B cell (primary cell): ENCODE data around the gene TUBE1. TPM values are rescaled to one million over a fixed set of nuclear protein-coding genes. Genes with fewer than 3 reads are reported as not detected.
"Not testable (repeated sequence)": the region's sequence is repeated elsewhere in the genome, so short reads cannot be mapped to it uniquely, and the experiment has no call there.

Experiments
- ATAC-seq: fragments of 200-7000 bp; cut with Tn5 transposase; one replicate; pipeline ENCODE4 v1.10.0; 2021; ENCODE audit warnings: low read depth, mild to moderate bottlenecking, moderate number of reproducible peaks, moderate library complexity
- CTCF ChIA-PET: fragments of 350-600 bp; sonication (Branson Sonifier 250); formaldehyde crosslinking; loops from one replicate; lab custom pipeline; 2021; ENCODE audit warnings: antibody characterized with exemption, inconsistent platforms; lab: Charles Lee
- POLR2A ChIA-PET: fragments of 350-600 bp; sonication (Branson Sonifier 250); formaldehyde crosslinking; loops from one replicate; lab custom pipeline; 2021; ENCODE audit warnings: antibody characterized with exemption; lab: Charles Lee
- DNase-seq: peaks from one replicate; pipeline ENCODE4 v3.0.0; 2013
- H2AFZ ChIP-seq: 2 replicates; pipeline ENCODE4 v1.6.1; 2012; ENCODE audit warnings: mild to moderate bottlenecking, low read depth, low read length; ENCODE audit not compliant: insufficient read depth, poor library complexity, severe bottlenecking
- H3K27ac ChIP-seq, 2 donors: 1 replicate in 1 of 2; 2 replicates in 1 of 2; pipeline ENCODE4 v1.5.1; 2012 to 2013; ENCODE audit warnings: low read length in 2 of 2, mild to moderate bottlenecking in 2 of 2, moderate library complexity in 1 of 2
- H3K27me3 ChIP-seq, 4 experiments: fragments of 200-600 bp in 1 of 4; sonication (generic) in 1 of 4; replicated peaks in 1 of 4; 1 replicate in 2 of 4; 2 replicates in 2 of 4; pipeline versions ENCODE4 v1.6.1 to v1.7.0; 2013 to 2016; ENCODE audit warnings: low read length in 3 of 4, mild to moderate bottlenecking in 2 of 4, mixed read lengths in 1 of 4, moderate library complexity in 1 of 4; ENCODE audit not compliant: insufficient read depth in 4 of 4, control insufficient read depth in 3 of 4; ENCODE audit errors: control extremely low read depth in 1 of 4
- H3K36me3 ChIP-seq, 2 experiments: replicated peaks in 1 of 2; 1 replicate in 1 of 2; 2 replicates in 1 of 2; pipeline versions ENCODE4 v1.6.1 to v1.7.1; 2013; ENCODE audit warnings: low read length in 1 of 2; ENCODE audit not compliant: insufficient read depth in 2 of 2, control insufficient read depth in 1 of 2; ENCODE audit errors: control extremely low read depth in 1 of 2, extremely low read depth in 1 of 2
- H3K4me1 ChIP-seq, 2 donors: fragments of 200-600 bp in 1 of 2; sonication (generic) in 1 of 2; 1 replicate in 1 of 2; 2 replicates in 1 of 2; pipeline versions ENCODE4 v1.5.1 to v1.6.1; 2013 to 2017; ENCODE audit warnings: low read length in 2 of 2; ENCODE audit not compliant: control insufficient read depth in 2 of 2, insufficient read depth in 2 of 2
- H3K4me2 ChIP-seq: replicated peaks from 2 replicates; pipeline ENCODE3; 2012; ENCODE audit warnings: mild to moderate bottlenecking, low read depth, low read length; ENCODE audit not compliant: poor library complexity, severe bottlenecking
- H3K4me3 ChIP-seq, 5 experiments: fragments of 200-600 bp in 1 of 5; sonication (generic) in 1 of 5; 1 replicate in 3 of 5; 2 replicates in 2 of 5; pipeline versions ENCODE4 v1.5.1 to v1.7.0; 2011 to 2016; ENCODE audit warnings: low read length in 4 of 5, mild to moderate bottlenecking in 4 of 5, low read depth in 2 of 5, control low read depth in 1 of 5, moderate library complexity in 1 of 5; ENCODE audit not compliant: insufficient read depth in 1 of 5; ENCODE audit errors: control extremely low read depth in 1 of 5, extremely low read depth in 1 of 5
- H3K79me2 ChIP-seq: fragments of 200-600 bp; sonication (generic); one replicate; pipeline ENCODE4 v1.6.0; 2016; ENCODE audit warnings: low read length; ENCODE audit not compliant: control insufficient read depth, insufficient read depth
- H3K9ac ChIP-seq: fragments of 200-600 bp; sonication (generic); 2 replicates; pipeline ENCODE4 v1.6.1; 2017; ENCODE audit warnings: mild to moderate bottlenecking, low read length, moderate library complexity
- H3K9me3 ChIP-seq, 3 donors: one replicate each; pipeline versions ENCODE4 v1.6.1 to v1.7.1; 2013; ENCODE audit warnings: low read length in 2 of 3; ENCODE audit not compliant: control insufficient read depth in 2 of 3, insufficient read depth in 1 of 3; ENCODE audit errors: control extremely low read depth in 1 of 3
- H4K20me1 ChIP-seq: 2 replicates; pipeline ENCODE4 v1.6.0; 2012; ENCODE audit warnings: mild to moderate bottlenecking, low read length; ENCODE audit not compliant: insufficient read depth, control insufficient read depth, poor library complexity, severe bottlenecking
- H3K27ac Mint-ChIP-seq: one replicate; pipeline ENCODE4 v1.8.0; 2021; ENCODE audit warnings: mixed read lengths
- H3K27me3 Mint-ChIP-seq: one replicate; pipeline ENCODE4 v1.8.0; 2021; ENCODE audit warnings: mixed read lengths
- H3K4me1 Mint-ChIP-seq: one replicate; pipeline ENCODE4 v1.8.0; 2021; ENCODE audit warnings: mixed read lengths
- H3K4me3 Mint-ChIP-seq: one replicate; pipeline ENCODE4 v1.8.0; 2021; ENCODE audit warnings: mixed read lengths
- H3K9me3 Mint-ChIP-seq: one replicate; pipeline ENCODE4 v1.8.0; 2022; ENCODE audit warnings: mixed read lengths; ENCODE audit not compliant: insufficient read depth
- EZH2 ChIP-seq: IDR thresholded peaks from 2 replicates; pipeline ENCODE4 v1.6.1; 2012; ENCODE audit warnings: borderline replicate concordance, low read depth, mild to moderate bottlenecking, moderate library complexity, low read length; ENCODE audit not compliant: insufficient read depth, poor library complexity, severe bottlenecking
- WGBS: methylation state at CpG from one replicate; pipeline ENCODE4 v1.1.5; 2013; ENCODE audit warnings: missing lambda C conversion rate; ENCODE audit not compliant: insufficient coverage; 5-methylcytosine and 5-hydroxymethylcytosine counted together
- intact Hi-C: fragments of 100-400 bp; cut with micrococcal nuclease; formaldehyde crosslinking; loops from one replicate; pipeline ENCODE4 v1.10.0; 2022
- polyA plus RNA-seq: library from polyadenylated mRNA; depleted of rRNA; stranded (reverse); fragments of >200 nt; gene quantifications from 2 replicates; pipeline ENCODE4 v1.2.3, GENCODE V29; 2012
- total RNA-seq, 2 donors: library from RNA; stranded (reverse); fragments of 120-200 nt in 1 of 2; gene quantifications; 1 replicate in 1 of 2; 2 replicates in 1 of 2; pipeline versions ENCODE4 v1.2.3 to v1.2.4, GENCODE V29; 2013 to 2022
- TF ChIP-seq, protein P1 (sequence below): fragments of 200-600 bp; IDR thresholded peaks from one replicate; pipeline ENCODE4 v1.8.0; 2022; ENCODE audit warnings: antibody characterized with exemption, mild to moderate bottlenecking

Gene TUBE1
- total and polyA plus RNA-seq, 2 donors (not counting 1 experiment from before 2014, with no cell fraction given), result 14.3 to 24.5 TPM

DNA sequence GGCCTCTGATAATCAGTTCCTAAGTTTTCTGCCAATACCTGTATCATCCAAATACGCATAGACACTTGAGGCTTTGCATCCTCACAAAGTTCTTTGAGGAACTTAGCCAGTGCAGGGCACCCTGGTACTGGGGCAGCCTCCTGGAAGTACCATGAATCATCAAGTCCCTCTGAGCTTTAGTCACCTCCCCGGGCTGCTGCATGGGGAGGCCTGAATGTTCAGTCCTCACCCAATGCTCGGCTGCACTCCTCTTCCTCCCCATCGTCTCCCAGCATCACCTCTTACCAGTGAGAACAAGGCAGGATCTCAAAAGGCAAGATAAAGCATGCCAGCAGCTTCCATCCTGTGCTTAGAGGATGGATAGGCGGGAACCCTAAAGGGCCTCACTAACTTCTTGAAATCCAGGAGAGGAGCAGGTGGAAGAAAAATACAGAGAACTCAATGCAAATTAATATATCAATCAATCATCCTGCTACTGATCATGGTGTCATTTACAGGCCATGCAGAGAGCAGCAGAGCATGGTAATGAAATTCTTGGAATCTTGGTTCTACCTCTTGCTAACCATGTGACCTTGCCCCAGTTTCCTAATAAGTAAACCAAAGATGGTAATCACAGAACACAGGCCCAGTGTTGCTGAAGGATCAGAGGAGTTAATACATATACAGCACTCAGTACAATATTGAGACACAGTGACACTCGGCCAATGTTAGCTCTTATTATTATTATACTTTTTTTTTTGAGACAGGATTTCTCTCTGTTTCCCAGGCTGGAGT lies 38.1 kb downstream of the TUBE1 start:
- Histone ChIP-seq H3K4me2 (no peak overlapping the region), H3K36me3 (no peaks in the 10 kb centered on the region), H2AFZ (no peak overlapping the region), H3K4me3 (no peak overlapping the region), H3K4me1 (no peaks in the 10 kb centered on the region), H3K9me3 (no peaks in the 10 kb centered on the region), H4K20me1 (no peaks in the 10 kb centered on the region), H3K9ac (no peak overlapping the region), H3K79me2 (no peaks in the 10 kb centered on the region), H3K27me3 (no peaks in the 10 kb centered on the region), H3K27ac (no peak overlapping the region)
- ATAC-seq, result no peak
- Mint-ChIP-seq H3K4me3 (no peak overlapping the region), H3K27ac (no peak overlapping the region), H3K27me3 (peaks cover 2% of the 10 kb centered on the region), H3K4me1 (no peaks in the 10 kb centered on the region), H3K9me3 (no peaks in the 10 kb centered on the region)
- ChIA-PET CTCF (interaction anchor here (0.9 to 1.7 kb wide), 3 partner anchors 8 to 37 kb away, joined by 3 to 7 read pairs (median 3); no protein-coding TSS in a partner anchor), POLR2A (no interaction called here)
- DNase-seq, result no peak
- WGBS, result 82% methylated on average over 3 of the region's 6 CpGs
- TF ChIP-seq EZH2, result no peak
- TF ChIP-seq, protein P1, sequence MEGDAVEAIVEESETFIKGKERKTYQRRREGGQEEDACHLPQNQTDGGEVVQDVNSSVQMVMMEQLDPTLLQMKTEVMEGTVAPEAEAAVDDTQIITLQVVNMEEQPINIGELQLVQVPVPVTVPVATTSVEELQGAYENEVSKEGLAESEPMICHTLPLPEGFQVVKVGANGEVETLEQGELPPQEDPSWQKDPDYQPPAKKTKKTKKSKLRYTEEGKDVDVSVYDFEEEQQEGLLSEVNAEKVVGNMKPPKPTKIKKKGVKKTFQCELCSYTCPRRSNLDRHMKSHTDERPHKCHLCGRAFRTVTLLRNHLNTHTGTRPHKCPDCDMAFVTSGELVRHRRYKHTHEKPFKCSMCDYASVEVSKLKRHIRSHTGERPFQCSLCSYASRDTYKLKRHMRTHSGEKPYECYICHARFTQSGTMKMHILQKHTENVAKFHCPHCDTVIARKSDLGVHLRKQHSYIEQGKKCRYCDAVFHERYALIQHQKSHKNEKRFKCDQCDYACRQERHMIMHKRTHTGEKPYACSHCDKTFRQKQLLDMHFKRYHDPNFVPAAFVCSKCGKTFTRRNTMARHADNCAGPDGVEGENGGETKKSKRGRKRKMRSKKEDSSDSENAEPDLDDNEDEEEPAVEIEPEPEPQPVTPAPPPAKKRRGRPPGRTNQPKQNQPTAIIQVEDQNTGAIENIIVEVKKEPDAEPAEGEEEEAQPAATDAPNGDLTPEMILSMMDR, result no peak
- intact Hi-C loops, result no loop called here

DNA sequence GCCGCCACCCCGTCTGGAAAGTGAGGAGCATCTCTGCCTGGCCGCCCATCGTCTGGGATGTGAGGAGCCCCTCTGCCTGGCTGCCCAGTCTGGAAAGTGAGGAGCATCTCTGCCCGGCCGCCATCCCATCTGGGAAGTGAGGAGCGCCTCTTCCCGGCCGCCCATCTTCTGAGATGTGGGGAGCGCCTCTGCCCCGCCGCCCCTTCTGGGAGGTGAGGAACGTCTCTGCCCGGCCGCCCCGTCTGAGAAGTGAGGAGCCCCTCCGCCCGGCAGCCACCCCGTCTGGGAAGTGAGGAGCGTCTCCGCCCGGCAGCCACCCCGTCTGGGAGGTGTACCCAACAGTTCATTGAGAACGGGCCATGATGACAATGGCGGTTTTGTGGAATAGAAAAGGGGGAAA lies 39.8 kb downstream of the TUBE1 start:
- H3K4me3 Mint-ChIP-seq, H3K27me3 ChIP-seq, H3K79me2 ChIP-seq, CTCF ChIA-PET, H3K4me1 Mint-ChIP-seq, H3K27ac Mint-ChIP-seq, H3K9me3 Mint-ChIP-seq, H3K4me3 ChIP-seq, H3K4me2 ChIP-seq, intact Hi-C loops, ATAC-seq, H3K27ac ChIP-seq, H4K20me1 ChIP-seq, H3K36me3 ChIP-seq, H3K9me3 ChIP-seq, H3K9ac ChIP-seq, H2AFZ ChIP-seq, H3K27me3 Mint-ChIP-seq, DNase-seq, H3K4me1 ChIP-seq, POLR2A ChIA-PET: not testable (repeated sequence)
- 96% methylated on average over 12 of the region's 25 CpGs for WGBS
